GM21737 (cell line): ENCODE data around the gene ARHGDIA.
A peak's percentile ranks its signal among the peaks of the same experiment; 100 is the strongest.

Experiments
- ATAC-seq: cut with Tn5 transposase; IDR thresholded peaks from one replicate; pipeline ENCODE4 v1.9.1; 2021; ENCODE audit warnings: mild to moderate bottlenecking, moderate library complexity; ENCODE audit not compliant: unreplicated experiment

The ARHGDIA gene

GRCh38 chr17:81865733-81866439 is 5.3 kb downstream of the ARHGDIA start:
- no peak for ATAC-seq

GRCh38 chr17:81865358-81865732 is 5.8 kb downstream of the ARHGDIA start:
- ATAC-seq: no peak

GRCh38 chr17:81863833-81864768 is 7.0 kb downstream of the ARHGDIA start:
- ATAC-seq: no peak

- no peak for ATAC-seq
These were observed 7.9 kb downstream of the ARHGDIA start for GRCh38 chr17:81863123-81863675.

GRCh38 chr17:81860756-81861568 is 10.2 kb downstream of the ARHGDIA start:
- peak; percentile 73 for ATAC-seq

GRCh38 chr17:81859906-81860755 is 11.0 kb downstream of the ARHGDIA start, which contains the start of gene P4HB:
Gene P4HB (minus strand): TSS chr17:81860535. CDS start chr17:81860471, 64 bp downstream.
- ATAC-seq: peak; percentile 0

GRCh38 chr17:81858967-81859905 is 11.9 kb downstream of the ARHGDIA start:
- ATAC-seq: no peak

- no peak for ATAC-seq
These were observed 12.8 kb downstream of the ARHGDIA start for GRCh38 chr17:81858170-81858966.

- no peak for ATAC-seq
These were observed 16.0 kb downstream of the ARHGDIA start for GRCh38 chr17:81854974-81855774.

- no peak for ATAC-seq
These were observed 18.9 kb downstream of the ARHGDIA start for GRCh38 chr17:81852237-81852636.

- no peak for ATAC-seq
These were observed 19.7 kb downstream of the ARHGDIA start for GRCh38 chr17:81851423-81851822.

GRCh38 chr17:81849457-81849856 is 21.7 kb downstream of the ARHGDIA start:
- ATAC-seq: no peak

- ATAC-seq: no peak
These were observed 24.1 kb downstream of the ARHGDIA start for GRCh38 chr17:81846743-81847689.

GRCh38 chr17:81845881-81846742 is 25.0 kb downstream of the ARHGDIA start:
- no peak for ATAC-seq

- ATAC-seq: no peak
These were observed 25.8 kb downstream of the ARHGDIA start for GRCh38 chr17:81845361-81845760.
